Measurements from ENCODE around the gene KPNB1. TPM values are rescaled to one million over a fixed set of nuclear protein-coding genes. Genes with fewer than 3 reads are reported as not detected.

The KPNB1 gene
- total RNA-seq, 1 donor from 2014 or later, result 210 TPM

DNA sequence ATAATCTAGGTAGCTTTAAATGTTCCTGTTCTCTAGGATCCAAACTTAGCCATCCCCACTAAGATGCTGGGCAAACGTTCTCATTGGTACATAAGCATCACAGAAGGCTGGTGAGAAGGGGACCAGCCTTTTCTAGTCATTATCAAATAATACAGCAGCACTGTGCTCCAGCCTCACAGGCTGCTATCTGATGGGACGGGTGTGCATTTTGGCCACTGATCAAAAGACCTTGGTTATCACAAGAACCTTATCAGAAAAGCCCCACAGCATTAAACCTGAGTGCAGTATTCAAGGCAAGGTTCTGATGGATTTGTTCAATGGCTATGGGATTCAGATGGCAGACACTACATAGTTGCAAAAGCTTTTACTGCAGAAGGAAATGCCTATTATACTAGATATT is 19.1 kb upstream of the KPNB1 start:
- TF ChIP-seq, protein P1, sequence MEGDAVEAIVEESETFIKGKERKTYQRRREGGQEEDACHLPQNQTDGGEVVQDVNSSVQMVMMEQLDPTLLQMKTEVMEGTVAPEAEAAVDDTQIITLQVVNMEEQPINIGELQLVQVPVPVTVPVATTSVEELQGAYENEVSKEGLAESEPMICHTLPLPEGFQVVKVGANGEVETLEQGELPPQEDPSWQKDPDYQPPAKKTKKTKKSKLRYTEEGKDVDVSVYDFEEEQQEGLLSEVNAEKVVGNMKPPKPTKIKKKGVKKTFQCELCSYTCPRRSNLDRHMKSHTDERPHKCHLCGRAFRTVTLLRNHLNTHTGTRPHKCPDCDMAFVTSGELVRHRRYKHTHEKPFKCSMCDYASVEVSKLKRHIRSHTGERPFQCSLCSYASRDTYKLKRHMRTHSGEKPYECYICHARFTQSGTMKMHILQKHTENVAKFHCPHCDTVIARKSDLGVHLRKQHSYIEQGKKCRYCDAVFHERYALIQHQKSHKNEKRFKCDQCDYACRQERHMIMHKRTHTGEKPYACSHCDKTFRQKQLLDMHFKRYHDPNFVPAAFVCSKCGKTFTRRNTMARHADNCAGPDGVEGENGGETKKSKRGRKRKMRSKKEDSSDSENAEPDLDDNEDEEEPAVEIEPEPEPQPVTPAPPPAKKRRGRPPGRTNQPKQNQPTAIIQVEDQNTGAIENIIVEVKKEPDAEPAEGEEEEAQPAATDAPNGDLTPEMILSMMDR (IDR thresholded peaks at IDR 0.05), result no peak
- intact Hi-C loops (cut with DNase I), result no loop called here
- no peak for ATAC-seq
- Histone ChIP-seq H3K4me3 (no peak overlapping the region), H3K27me3 (ENCODE audit: low read depth) (no peaks in the 10 kb centered on the region), H3K4me1 (no peaks in the 10 kb centered on the region), H3K36me3 (no peaks in the 10 kb centered on the region), H3K27ac (no peak overlapping the region), H3K9me3 (no peaks in the 10 kb centered on the region)
- no peak for DNase-seq

DNA sequence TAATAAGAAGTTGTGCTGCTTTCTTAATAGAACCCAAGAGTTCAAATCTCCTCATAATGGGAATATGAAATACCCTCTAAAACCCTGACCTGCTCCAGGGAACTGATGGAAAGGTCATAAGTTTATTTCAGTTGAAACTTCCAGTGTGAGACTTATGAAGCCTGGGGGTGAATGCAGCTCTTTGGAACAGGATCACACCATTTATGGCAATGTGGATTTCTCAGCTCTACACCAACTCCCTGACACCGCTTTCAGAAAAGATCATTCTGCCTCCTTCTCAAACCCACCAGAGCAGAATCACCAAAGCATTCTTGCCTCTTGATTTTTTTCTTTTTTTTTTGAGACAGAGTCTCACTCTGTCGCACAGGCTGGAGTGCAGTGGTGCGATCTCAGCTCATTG is 16.7 kb upstream of the KPNB1 start:
- no peak overlapping the region for H3K4me3 ChIP-seq
- TF ChIP-seq, protein P1 (IDR thresholded peaks at IDR 0.05), result no peak
- H3K27me3 ChIP-seq (ENCODE audit: low read depth), result no peaks in the 10 kb centered on the region
- no peaks in the 10 kb centered on the region for H3K36me3 ChIP-seq
- no peak overlapping the region for H3K27ac ChIP-seq
- ATAC-seq (no peak), DNase-seq (no peak)
- no peaks in the 10 kb centered on the region for H3K9me3 ChIP-seq
- H3K4me1 ChIP-seq, result no peaks in the 10 kb centered on the region
- intact Hi-C loops (cut with DNase I), result no loop called here

DNA sequence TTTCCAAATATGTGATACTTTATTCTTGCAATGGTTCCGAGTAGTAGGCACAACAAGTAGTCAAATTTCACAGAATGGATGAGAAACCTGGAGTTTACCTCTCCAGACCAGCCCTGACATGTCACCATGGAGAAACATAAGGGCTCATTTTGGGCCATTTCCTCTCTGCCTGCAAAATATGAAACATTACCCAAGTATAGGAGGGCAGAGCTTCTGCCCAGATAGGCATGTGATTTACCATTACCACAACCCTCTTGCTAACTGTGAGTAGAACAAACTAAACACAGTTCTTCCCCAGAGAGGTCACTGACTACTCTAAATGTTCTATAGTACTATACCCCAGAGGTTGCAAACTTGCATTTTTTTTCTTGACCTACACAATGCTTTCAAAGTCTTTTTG is 15.7 kb upstream of the KPNB1 start:
- Histone ChIP-seq H3K27ac (no peak overlapping the region), H3K4me1 (no peaks in the 10 kb centered on the region), H3K36me3 (no peaks in the 10 kb centered on the region), H3K27me3 (ENCODE audit: low read depth) (no peaks in the 10 kb centered on the region), H3K9me3 (no peaks in the 10 kb centered on the region), H3K4me3 (no peak overlapping the region)
- TF ChIP-seq, protein P1 (IDR thresholded peaks at IDR 0.05), result no peak
- ATAC-seq, result peak; percentile 28 to 50
- no peak for DNase-seq
- intact Hi-C loops (cut with DNase I), result no loop called here

DNA sequence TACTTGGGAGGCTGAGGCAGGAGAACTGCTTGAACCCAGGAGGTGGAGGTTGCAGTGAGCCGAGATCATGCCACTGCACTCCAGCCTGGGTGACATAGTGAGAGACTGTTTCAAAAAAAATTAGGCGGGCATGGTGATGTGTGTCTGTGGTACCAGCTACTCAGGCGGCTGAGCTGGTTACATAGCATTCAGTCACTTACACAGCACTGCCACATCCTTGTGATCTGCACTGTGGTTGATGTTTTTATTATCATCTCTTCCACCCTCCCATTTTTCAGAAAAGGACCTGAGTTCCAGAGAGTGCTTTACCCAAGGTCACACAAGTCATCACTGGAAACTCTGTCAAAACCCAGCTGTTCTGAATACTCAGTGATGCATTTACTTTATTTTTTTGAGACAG is 14.8 kb upstream of the KPNB1 start:
- DNase-seq (no peak), ATAC-seq (no peak)
- Histone ChIP-seq H3K9me3 (no peaks in the 10 kb centered on the region), H3K4me1 (no peaks in the 10 kb centered on the region), H3K27me3 (ENCODE audit: low read depth) (no peaks in the 10 kb centered on the region), H3K4me3 (no peak overlapping the region), H3K27ac (no peak overlapping the region), H3K36me3 (no peaks in the 10 kb centered on the region)
- TF ChIP-seq, protein P1 (IDR thresholded peaks at IDR 0.05), result no peak
- intact Hi-C loops (cut with DNase I), result no loop called here

DNA sequence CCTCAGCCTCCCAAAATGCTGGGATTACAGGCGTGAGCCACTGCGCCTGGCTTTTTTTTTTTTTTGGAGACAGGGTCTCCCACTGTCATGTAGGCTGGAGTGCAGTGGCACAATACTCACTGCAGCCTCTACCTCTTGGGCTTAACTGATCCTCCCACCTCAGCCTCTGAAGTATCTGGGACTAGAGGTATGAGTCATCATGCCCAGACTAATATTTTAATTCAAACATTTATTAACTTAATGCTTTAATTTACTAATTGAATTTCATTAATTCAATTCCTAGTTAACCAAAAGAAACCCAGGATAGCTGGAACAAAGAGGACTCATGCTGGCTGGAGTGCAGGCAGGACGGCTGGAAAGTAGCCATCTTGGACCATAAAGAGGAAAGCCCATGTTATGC is 14.0 kb upstream of the KPNB1 start:
- no peak for DNase-seq
- H3K4me3 ChIP-seq, result no peak overlapping the region

More for the DNA sequence above, 14.0 kb upstream of the KPNB1 start:
- Histone ChIP-seq H3K27me3 (ENCODE audit: low read depth) (no peaks in the 10 kb centered on the region), H3K9me3 (no peaks in the 10 kb centered on the region), H3K36me3 (no peaks in the 10 kb centered on the region), H3K4me1 (no peaks in the 10 kb centered on the region), H3K27ac (no peak overlapping the region)
- no peak for ATAC-seq
- intact Hi-C loops (cut with DNase I), result no loop called here
- TF ChIP-seq, protein P1 (IDR thresholded peaks at IDR 0.05), result no peak

All from lower lobe of right lung (tissue), 2 donors.